HG02970 (cell line): ENCODE data around the gene CA11.
A peak's percentile ranks its signal among the peaks of the same experiment; 100 is the strongest.
"Not testable (repeated sequence)": the region's sequence is repeated elsewhere in the genome, so short reads cannot be mapped to it uniquely, and the experiment has no call there.

Experiments
- ATAC-seq: cut with Tn5 transposase; IDR thresholded peaks from one replicate; pipeline ENCODE4 v1.9.1; 2021; ENCODE audit warnings: mild to moderate bottlenecking, moderate library complexity, moderate number of reproducible peaks; ENCODE audit not compliant: unreplicated experiment, low FRiP score

CA11 gene

DNA sequence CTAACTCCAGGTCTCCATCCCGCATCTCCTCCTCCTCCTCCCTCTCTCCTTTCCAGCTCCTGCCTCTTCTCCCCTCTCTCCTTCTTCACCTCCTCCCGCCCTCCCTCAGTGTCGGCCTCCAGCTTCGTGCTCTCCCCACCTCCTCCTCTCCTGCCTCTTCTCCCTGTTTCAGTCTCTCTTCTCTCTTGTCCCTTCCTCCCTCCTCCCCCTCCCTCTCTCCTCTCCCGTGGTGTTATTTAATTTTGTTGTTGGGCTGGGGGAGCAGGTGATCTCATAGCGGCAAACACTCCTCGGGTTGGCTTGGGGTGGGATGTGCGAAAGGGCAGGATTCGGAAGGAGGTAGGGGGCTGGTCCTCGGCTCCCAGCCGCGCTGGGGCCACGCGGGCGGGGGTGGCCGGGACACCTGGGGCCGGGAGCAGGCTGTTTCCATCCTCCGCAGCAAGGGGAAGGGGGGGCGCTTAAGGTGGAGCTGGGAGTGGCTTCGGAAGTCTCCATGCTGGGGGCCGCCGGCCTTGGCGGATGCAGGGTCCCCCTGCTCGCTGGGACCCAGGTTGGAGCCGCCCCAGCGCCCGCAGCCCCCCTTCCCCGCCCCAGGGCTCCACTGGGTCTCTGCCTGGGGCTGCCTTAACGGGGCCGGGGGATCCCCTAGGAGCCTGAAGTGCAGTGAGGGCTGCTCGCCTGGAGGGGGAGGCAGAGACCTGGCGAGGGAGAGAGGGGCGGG is at the start of gene CA11:
CA11 (minus strand) TSS at position 187 of the 721 bp plus-strand sequence. CDS start 555 bp downstream, outside the sequence.
- ATAC-seq, result peak; percentile 72

DNA sequence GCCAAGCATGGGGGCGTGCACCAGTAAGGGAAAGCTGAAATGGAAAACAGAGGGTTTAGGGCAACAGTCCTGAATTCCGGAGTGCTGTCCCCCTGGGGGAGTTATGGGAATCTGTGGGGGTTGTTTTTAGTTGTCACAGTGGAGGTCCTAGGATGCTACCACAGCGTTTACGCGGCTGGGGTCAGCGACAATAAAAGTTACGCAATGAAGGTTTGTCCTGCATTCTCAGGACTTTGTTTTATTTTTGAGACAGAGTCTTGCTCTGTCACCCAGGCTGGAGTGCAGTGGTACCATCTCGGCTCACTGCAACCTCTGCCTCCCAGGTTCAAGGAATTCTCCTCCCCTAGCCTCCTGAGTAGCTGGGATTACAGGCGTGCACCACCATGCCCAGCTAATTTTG is 47.6 kb upstream of the CA11 start:
- ATAC-seq, result not testable (repeated sequence)

DNA sequence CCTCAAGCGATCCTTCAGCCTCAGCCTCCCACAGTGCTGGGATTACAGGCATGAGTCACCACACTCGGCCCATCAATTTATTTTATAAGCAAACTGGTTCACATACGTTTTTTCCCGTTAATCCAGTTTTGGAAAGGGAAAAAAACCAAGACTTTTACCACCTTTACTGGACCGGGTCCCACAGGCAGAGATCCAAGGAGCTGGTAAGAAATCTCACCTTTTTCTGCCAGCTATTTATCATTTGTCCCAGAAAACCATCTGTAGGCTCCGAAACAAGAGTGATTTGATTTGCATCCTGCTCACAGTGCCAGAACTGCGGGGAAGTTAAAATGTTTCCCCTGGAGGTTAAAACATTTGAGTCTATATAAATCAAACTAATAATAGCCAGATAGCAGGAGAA is 43.5 kb upstream of the CA11 start:
- ATAC-seq, result no peak

DNA sequence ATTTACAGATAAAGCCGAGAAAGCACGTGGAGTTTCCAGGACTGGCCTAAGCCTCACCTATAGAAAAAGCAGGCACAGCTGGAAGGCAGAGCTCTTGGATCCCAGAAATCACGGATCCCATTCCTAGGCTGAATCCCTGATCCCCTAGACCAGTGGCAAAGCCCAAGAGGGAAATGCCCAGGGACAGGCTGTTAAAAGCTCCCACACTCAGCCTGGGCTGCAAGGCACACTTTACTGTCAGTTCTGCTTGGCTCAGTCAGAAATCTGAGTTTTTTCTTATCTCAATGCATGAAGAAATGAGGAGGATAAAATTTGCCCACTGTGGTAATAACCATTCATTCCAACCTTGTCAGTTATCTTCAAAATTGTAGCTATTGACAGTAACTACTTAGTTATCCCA is 41.8 kb upstream of the CA11 start:
- no peak for ATAC-seq

DNA sequence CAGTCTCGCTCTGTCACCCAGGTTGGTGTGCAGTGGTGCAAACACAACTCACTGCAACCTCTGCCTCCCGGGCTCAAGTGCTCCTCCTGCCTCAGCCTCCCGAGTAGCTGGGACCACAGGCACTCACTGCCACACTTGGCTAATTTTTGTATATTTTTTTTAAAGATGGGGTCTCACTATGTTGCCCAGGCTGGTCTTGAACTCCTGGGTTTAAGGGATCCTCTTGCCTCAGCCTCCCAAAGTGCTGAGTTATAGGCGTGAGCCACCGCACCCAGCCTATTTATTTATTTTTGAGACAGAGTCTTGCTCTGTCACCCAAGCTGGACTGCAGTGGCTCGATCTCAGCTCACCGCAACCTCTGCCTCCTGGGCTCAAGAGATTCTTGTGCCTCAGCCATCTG is 40.6 kb upstream of the CA11 start:
- not testable (repeated sequence) for ATAC-seq

DNA sequence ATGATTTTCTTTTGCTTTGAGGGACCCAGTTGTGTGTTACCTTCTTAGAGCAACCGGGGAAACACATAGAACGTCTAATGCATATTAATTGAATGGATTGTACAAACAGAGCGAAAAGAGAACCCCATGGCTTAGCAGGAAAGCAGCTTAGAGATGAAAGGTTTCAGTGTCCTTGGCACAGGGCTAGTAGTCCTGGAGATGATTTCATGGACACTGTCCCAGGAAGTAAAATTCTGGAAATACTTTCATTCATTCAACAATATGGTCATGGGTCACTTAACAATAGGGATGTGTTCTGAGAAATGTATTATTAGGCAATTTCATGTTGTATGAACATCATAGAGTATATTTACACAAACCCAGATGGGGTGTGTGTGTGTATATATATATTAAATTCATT is 40.1 kb upstream of the CA11 start:
- no peak for ATAC-seq

DNA sequence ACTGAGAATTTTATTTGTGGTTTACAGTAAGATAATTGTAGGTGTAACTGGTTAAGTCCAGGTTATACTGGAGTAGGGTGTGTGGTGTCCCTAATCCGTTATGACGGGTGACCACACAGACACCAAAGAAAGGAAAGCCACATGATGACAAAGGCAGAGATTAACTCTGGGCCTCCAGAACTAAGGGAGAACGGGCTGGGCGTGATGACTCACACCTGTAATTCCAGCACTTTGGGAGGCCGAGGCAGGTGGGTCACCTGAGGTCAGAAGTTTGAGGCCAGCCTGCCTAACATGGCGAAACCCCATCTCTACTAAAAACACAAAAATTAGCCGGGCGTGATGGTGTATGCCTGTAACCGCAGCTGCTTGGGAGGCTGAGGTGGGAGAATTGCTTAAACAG is 39.6 kb upstream of the CA11 start:
- ATAC-seq, result no peak

DNA sequence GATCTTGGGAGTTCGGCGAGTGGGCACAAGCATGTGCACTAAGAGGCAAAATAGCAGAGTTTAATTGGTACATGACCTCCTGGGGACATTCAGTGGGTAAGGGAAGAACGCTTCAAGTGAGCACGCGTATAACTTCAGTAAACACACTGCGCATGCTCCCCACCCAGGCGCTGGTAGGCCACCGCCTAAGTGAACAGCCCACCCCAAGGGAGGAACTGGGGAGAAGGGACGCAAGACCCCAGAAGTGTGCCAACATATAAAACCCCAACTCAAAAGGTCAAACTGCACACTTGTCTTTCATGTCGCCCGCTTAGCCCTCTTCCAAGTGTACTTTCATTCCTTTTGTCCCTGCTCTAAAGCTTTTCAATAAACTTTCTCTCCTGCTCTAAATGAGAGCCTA is 37.4 kb upstream of the CA11 start:
- ATAC-seq, result no peak

DNA sequence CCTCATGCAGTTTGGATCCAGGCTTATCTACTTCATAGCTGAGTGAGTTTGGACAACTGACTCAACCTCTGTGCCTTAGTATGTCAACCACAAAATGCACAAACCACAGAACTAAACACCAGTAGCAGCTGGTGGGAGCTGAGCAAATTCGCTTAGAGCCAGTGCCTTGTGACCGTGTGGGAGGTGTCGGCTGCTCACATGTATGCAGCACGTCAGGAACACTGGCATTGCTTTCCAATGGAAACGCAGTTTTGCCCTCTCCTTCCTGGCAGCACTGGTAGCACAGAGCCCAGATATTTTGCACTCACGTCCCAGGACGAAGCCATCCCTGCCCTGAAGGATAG is 35.1 kb upstream of the CA11 start:
- no peak for ATAC-seq

DNA sequence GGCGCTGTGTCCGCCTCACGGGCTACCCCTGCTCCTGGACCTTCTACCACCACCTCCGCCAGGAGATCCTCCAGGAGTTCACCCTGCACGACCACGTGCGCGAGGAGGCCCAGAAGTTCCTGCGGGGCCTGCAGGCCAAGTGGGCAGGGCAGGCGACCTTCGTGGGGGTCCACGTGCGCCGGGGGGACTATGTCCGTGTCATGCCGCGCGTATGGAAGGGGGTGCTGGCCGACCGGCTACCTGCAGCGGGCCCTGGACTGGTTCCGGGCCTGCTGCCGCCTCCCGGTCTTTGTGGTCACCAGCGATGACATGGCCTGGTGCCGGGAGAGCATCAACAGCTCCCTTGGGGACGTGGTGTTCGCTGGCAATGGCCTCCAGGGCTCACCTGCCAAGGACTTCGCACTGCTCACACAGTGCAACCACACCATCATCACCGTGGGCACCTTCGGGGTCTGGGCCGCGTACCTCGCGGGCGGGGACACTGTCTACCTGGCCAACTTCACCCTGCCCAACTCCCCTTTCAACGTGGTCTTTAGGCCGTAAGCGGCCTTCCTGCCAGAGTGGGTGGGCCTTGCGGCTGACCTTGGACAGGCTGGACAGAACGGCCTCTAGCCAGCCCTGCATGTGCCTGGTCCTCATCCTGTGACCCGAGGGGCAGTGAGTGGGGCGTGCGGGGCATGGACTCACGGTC is 34.6 kb upstream of the CA11 start:
- no peak for ATAC-seq

DNA sequence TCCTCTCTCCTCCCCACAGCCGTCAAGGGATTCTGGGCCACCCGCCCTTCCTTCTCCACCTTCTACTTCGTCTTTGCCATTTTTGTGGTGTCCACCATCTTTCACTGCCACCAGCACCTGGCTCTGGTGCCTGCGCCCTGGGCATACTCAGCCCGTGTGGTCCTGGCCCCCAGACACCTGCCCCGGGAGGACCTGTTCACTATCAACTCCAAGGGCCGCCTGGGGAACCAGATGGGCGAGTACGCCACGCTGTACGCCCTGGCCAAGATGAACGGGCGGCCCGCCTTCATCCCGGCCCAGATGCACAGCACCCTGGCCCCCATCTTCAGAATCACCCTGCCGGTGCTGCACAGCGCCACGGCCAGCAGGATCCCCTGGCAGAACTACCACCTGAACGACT is 34.0 kb upstream of the CA11 start:
- not testable (repeated sequence) for ATAC-seq

DNA sequence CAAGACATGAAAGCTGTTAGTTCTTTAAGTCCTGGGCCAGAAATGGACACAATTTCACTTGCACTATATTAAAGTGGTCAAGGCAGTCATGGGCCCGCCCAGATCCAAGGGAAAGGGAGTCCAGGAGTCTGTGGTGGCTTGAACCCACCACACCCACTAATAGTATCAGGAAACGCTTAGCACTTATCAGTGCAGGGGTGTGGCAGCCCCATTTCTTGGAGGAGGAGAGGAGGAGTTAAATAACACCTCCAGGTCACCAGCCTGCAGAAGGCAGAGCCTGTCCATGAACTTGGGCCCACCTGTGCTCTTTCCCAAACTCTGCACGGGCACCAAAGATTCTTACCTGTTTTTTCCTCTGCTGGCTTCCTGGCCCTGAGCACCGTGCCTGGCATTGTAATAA is 32.2 kb upstream of the CA11 start:
- no peak for ATAC-seq

DNA sequence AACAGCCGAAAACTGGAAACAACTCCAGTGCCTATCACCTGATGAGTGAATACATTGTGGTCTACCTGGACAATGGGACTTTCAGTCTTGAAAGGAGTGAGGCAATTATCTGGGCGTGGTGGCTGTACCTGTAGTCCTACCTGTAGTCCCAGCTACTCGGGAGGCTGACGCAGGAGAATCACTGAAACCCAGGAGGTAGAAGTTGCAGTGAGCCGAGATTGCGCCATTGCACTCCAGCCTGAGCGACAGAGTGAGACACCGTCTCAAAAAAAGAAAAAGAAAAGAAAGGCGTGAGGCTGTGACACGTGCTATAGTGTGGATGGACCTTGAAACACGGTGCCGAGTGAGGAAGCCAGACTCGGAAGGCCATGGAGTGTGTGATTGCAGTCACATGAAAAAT is 30.9 kb upstream of the CA11 start:
- ATAC-seq, result no peak

DNA sequence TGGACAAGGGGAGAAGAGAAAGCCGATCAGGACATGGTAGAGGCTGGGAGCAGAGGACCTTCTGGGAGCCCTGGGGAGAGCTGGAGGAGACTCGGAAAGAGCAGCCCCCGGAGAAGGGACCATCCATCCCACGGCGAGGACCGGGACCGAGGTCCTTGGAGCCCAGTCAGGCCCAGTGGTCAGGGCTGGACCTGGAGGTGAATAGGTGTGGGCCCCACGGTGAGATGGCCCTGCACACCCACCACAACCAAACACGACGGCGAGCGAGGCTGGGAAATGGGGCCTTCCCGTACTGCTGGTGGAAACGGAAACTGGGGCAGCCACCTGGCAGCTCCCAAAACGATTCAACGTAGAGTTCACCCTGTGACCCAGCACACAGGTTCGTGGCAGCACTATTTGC is 30.5 kb upstream of the CA11 start:
- no peak for ATAC-seq

DNA sequence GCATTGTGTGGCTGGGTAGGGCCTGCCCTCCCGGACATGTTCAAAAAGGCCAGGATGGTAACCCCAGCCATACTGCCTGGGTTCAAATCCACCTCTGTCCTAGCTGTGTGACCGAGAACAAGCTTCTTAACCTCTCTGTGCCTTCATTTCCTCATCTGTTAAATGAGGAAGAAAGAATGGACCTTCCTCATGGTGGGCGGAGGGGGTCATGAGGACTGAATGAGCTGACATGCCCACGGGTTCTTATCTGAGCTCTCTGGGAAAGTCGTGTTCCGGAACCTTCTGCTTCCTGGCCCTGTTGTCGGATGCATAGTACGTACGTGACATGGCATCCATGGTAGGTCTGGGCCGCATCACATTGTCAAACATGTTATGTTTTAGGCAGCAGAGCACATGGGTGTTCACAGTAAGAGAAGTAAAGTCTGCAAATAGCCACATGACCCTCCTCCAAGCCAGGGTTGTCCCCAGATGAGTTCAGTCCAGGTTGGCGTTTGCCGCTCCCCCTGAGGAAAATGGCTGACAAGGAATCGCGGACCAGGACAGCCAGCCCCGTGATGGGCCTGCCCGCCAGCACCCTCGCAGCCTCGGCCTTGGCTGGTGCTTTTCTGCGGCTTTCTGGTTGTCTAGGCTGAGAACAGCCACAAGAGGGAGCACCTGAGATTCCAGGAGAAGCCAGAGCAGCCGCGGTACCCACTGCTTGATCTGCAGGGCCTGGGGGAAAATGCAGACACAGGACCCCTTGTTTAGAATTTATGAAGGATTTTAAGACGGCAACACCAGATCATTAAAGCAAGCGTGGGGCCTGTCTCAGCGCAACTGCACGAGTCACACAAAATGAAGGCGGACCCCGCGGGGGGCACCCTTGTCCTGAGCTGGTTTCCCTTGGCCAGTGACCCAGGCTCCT is 29.2 kb upstream of the CA11 start:
- ATAC-seq, result no peak

DNA sequence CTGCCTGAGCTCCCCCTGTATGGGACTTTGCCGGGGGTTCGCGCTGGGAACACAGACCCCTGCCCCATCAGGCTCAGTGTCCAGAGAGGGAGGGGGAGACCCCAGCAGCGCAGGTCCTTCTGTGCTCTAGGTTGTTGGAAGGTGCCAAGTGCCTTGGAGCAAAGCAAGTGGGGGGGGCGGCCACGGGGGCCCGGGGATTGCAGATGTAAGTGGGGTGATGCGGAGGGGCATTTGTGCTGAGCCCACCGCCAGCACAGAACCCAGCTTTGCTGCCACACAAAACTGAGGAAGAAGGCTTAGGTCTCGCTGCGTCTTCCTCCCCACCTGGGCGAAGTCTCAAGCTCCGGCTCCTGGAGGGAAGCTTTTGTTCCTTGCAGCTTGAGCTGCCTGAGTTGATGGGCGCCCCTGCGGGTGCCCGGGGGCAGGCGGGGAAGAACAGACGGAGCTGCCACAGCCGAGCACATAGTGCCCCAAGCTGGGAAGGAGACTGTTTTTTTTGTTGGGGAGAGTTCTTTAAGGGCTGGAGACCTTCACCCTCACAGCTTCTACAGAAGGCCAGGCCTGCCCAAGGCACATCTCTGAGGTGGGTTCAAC is 28.3 kb upstream of the CA11 start:
- no peak for ATAC-seq

DNA sequence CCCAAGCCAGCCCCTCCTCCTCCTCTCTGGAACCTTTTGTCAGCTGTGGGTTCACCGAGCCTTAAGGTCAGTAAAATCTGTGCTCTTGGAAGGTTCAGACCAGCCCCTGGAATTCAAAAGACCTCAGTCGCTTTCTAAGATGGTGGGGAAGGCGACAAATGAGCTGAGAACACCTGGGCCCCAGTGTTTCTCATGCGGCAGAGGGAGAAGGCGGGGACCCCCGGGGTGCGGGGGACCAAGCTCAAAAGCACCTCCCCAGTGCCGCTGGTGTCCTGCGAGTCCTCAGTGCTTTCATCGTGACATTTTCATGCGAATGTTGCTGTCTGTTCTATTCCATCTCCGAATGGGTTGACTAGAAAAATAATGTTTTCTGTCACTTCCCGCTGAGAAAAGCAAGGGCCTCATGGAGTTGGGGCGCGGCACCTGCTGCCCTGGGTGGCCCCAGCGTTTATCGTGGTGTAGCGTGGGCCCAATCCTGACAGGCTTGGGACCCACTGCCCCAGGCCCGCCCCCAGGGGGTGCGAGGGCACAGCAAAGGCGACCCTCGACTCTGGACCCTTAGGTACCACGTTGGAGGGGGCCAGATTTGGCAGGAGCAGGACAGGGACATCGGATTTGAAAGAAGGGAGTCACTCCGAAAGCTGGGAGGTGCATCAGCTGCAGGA is 27.6 kb upstream of the CA11 start:
- ATAC-seq, result no peak

DNA sequence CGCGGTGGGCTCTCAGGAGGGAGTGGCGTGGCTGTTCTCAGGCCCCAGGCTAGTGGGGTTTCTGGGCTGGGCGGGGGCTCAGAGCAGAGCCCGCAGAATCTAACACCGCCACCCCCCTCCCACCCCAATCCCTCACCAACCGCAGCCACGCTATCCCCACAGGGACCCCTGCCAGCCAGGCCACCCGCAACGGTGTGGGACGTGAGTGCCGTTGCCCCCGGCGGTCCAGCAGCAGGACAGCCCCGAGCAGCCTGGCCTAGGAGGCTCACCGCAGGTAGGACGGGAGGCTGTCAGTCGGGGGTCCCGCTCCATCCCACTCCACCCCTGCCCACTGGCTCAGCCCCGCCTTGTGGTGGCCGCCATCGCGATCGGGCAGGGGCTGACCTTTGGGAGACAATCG is 27.0 kb upstream of the CA11 start, which contains the start of gene NTN5:
NTN5 (minus strand) TSS at position 24 of the 400 bp plus-strand sequence. CDS start 2,031 bp downstream, outside the sequence.
- ATAC-seq, result no peak

DNA sequence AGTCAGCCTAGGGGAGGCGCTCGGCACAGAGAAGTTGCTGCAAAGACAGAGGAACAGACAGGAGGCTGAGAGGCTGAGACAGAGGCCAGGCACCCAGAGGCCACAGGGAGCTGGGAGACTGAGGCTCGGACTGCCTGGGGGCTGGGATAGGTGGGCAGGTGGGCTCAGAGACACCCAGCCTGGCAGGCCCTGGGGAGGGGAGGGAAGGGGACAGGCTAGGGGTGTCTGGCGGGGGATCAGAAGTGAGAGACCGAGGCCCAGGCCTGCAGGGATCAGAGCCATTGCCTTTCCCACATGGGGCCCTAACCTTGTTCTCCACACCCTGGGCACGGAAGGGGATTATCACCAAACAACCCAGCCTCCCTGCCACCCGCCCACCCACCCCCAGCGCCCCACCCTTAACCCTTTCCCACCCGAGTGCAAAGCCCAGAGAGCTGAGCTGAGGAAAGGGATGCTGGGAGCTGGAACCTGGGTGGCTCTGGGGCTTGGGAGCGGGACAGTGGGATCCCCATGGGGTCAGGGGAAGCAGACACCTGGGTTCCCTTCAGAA is 25.5 kb upstream of the CA11 start:
- ATAC-seq, result no peak
